Measurements from ENCODE around the gene IL1RN.

- TF ChIP-seq POLR2A (IDR thresholded peaks at IDR 0.05) (no peak), CTCF (IDR thresholded peaks at IDR 0.05) (no peak), POLR2AphosphoS5 (IDR thresholded peaks at IDR 0.05) (no peak)
Measured at GRCh38 chr2:113133704-113134598, 6.6 kb downstream of the IL1RN start.
